GM23338 (cell line): ENCODE results near the gene THSD1. TPM values are rescaled to one million over a fixed set of nuclear protein-coding genes. Genes with fewer than 3 reads are reported as not detected.
A peak's percentile ranks its signal among the peaks of the same experiment; 100 is the strongest.

ENCODE experiments used
- ATAC-seq: fragments of 200-7000 bp; cut with Tn5 transposase; 3 replicates; pipeline ENCODE4 v1.9.1; 2020
- DNase-seq: peaks from one replicate; pipeline ENCODE4 v3.0.0-alpha.2; 2015; ENCODE audit warnings: low spot score
- H2AFZ ChIP-seq: fragments of 200-600 bp; sonication (generic); 2 replicates; pipeline ENCODE4 v1.8.0; 2016; ENCODE audit warnings: antibody characterized with exemption, mild to moderate bottlenecking, moderate library complexity
- H3F3A ChIP-seq: fragments of 200-600 bp; sonication (generic); replicated peaks from 2 replicates; pipeline ENCODE4 v1.8.0; 2017; ENCODE audit warnings: antibody characterized with exemption, mixed run types, low read depth
- H3K27ac ChIP-seq: fragments of 200-600 bp; sonication (generic); 2 replicates; pipeline ENCODE4 v1.6.1; 2016; ENCODE audit warnings: low read depth
- H3K27me3 ChIP-seq: fragments of 200-600 bp; sonication (generic); 2 replicates; pipeline ENCODE4 v1.8.0; 2016; ENCODE audit warnings: mild to moderate bottlenecking, mixed run types, moderate library complexity; ENCODE audit not compliant: insufficient read depth
- H3K36me3 ChIP-seq: fragments of 200-600 bp; sonication (generic); 2 replicates; pipeline ENCODE4 v1.8.0; 2016; ENCODE audit warnings: mild to moderate bottlenecking; ENCODE audit not compliant: insufficient read depth
- H3K4me1 ChIP-seq: fragments of 200-600 bp; sonication (generic); 2 replicates; pipeline ENCODE4 v1.8.0; 2016; ENCODE audit warnings: mild to moderate bottlenecking, moderate library complexity; ENCODE audit not compliant: insufficient read depth
- H3K4me2 ChIP-seq: fragments of 200-600 bp; sonication (generic); 2 replicates; pipeline ENCODE4 v1.7.1; 2017; ENCODE audit warnings: mixed run types
- H3K4me3 ChIP-seq: fragments of 200-600 bp; sonication (generic); 2 replicates; pipeline ENCODE4 v1.6.1; 2016; ENCODE audit warnings: mixed run types
- H3K79me2 ChIP-seq: fragments of 200-600 bp; sonication (generic); replicated peaks from 2 replicates; pipeline ENCODE4 v1.8.0; 2017; ENCODE audit warnings: mild to moderate bottlenecking; ENCODE audit not compliant: insufficient read depth
- H3K9me2 ChIP-seq: fragments of 200-600 bp; sonication (generic); 2 replicates; pipeline ENCODE4 v1.8.0; 2017; ENCODE audit not compliant: insufficient read depth
- H4K20me1 ChIP-seq: fragments of 200-600 bp; sonication (generic); replicated peaks from 2 replicates; pipeline ENCODE4 v1.8.0; 2017; ENCODE audit warnings: mild to moderate bottlenecking; ENCODE audit not compliant: insufficient read depth
- H3K27ac Mint-ChIP-seq: 2 replicates; pipeline ENCODE4 v1.8.0; 2020; ENCODE audit warnings: inconsistent platforms, mild to moderate bottlenecking, moderate library complexity, mixed read lengths
- H3K27me3 Mint-ChIP-seq: 3 replicates; pipeline ENCODE4 v1.8.0; 2022; ENCODE audit warnings: low read depth, mild to moderate bottlenecking, moderate library complexity, mixed read lengths, inconsistent platforms; ENCODE audit not compliant: insufficient read depth, poor library complexity
- H3K36me3 Mint-ChIP-seq: 3 replicates; pipeline ENCODE4 v1.8.0; 2021; ENCODE audit warnings: low read depth, mild to moderate bottlenecking, inconsistent platforms, moderate library complexity, mixed read lengths
- H3K4me1 Mint-ChIP-seq: 3 replicates; pipeline ENCODE4 v1.8.0; 2020; ENCODE audit warnings: mild to moderate bottlenecking, inconsistent platforms, mixed read lengths
- H3K4me3 Mint-ChIP-seq: 3 replicates; pipeline ENCODE4 v1.8.0; 2021; ENCODE audit warnings: moderate library complexity, mild to moderate bottlenecking, inconsistent platforms, mixed read lengths
- H3K9me3 Mint-ChIP-seq: 3 replicates; pipeline ENCODE4 v1.8.0; 2020; ENCODE audit warnings: moderate library complexity, mild to moderate bottlenecking, inconsistent platforms, mixed read lengths
- CREB1 ChIP-seq: fragments of 250-450 bp; sonication (Bioruptor Pico); IDR thresholded peaks from 2 replicates; pipeline ENCODE4 v1.5.0; 2020; ENCODE audit warnings: low read depth, mild to moderate bottlenecking, moderate library complexity
- ETS1 ChIP-seq: IDR thresholded peaks from 2 replicates; pipeline ENCODE4 v1.6.1; 2016; ENCODE audit warnings: antibody characterized with exemption
- EZH2phosphoT487 ChIP-seq: fragments of 200-600 bp; sonication (generic); IDR thresholded peaks from one replicate; pipeline ENCODE4 v1.8.1; 2018; ENCODE audit warnings: antibody characterized with exemption; ENCODE audit not compliant: unreplicated experiment
- POLR2AphosphoS5 ChIP-seq: IDR thresholded peaks from 2 replicates; pipeline ENCODE4 v1.6.1; 2016; ENCODE audit warnings: antibody characterized with exemption, low read depth
- ZNF114 ChIP-seq: fragments of 250-450 bp; sonication (Bioruptor Pico); IDR thresholded peaks from 2 replicates; pipeline ENCODE4 v1.5.0; 2020; ENCODE audit warnings: mild to moderate bottlenecking, moderate library complexity
- ZNF331 ChIP-seq: fragments of 250-450 bp; sonication (Bioruptor Pico); IDR thresholded peaks from 2 replicates; pipeline ENCODE4 v1.5.0; 2020; ENCODE audit warnings: low read depth, mild to moderate bottlenecking, moderate library complexity
- ZNF462 ChIP-seq: fragments of 250-450 bp; sonication (Bioruptor Pico); IDR thresholded peaks from 2 replicates; pipeline ENCODE4 v1.5.0; 2020; ENCODE audit warnings: mild to moderate bottlenecking, moderate library complexity
- polyA plus RNA-seq: library from polyadenylated mRNA; unstranded; fragments of >200 nt; fragmentation: Nextera tagmentation; extraction: Ambion mirVana; gene quantifications from 2 replicates; pipeline ENCODE4 v1.2.1, GENCODE V29; 2016
- total RNA-seq: library from RNA; depleted of rRNA; stranded (reverse); fragments of >200 nt; shearing (Covaris generic); gene quantifications from 2 replicates; pipeline ENCODE4 v1.2.3, GENCODE V29; 2014
- TF ChIP-seq, protein P1 (sequence below), 2 experiments: fragments of 200-600 bp in 1 of 2; sonication (generic) in 1 of 2; conservative IDR thresholded peaks; 2 replicates each; pipeline versions ENCODE4 v1.5.1 to v1.6.1; 2016 to 2017; ENCODE audit warnings: antibody characterized with exemption in 2 of 2, low read depth in 2 of 2, mild to moderate bottlenecking in 2 of 2, moderate library complexity in 1 of 2
- TF ChIP-seq, protein P2 (sequence below): IDR thresholded peaks from one replicate; pipeline ENCODE4 v1.6.1; 2018; ENCODE audit warnings: antibody characterized with exemption; ENCODE audit not compliant: unreplicated experiment

THSD1 gene
- total and polyA plus RNA-seq, 2 experiments from 2014 or later: 0.69 TPM; not detected in 1

DNA sequence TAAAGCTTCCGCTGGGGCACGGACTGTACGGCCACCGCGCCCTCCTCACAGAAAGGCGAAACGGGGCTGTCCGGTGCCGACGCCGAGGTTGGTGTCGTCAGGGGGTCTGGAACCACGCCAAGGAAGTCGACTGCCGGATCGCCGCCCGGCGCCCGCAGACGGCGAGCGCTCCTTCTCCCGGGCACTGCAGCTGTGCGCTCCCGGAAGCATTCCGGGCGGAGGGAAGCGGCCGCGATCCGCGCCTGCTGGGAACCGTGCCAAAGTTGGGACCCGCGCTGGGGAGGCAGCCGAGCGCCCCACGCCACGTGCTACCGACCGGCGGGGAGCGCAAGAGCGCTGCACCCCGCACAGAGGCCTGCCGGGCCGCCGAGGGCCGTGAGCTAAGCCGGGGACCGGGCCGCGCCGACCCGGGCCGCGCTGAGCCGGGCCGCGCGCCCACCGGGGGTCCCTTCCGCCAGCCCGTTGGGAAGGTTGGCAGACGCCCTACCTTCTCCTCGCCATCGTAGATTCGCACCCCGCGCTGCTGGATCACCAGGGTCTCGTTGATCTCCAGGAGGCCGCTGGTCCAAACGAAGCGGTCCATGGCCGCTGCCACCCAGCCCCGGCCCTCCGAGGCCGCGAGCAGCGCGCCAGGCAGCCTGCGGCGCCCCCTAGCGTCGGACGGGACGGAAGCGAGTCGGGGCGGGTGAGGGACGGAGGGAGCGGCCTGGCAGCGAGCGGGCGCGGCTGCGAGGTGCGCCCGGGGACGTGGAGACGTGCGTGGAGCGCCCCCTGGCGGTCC, 44.2 kb upstream of the THSD1 start, which contains the start of gene VPS36:
Gene VPS36 (minus strand): TSS at position 623 of the 781 bp plus-strand sequence. CDS start 40 bp downstream, at position 583.
- Mint-ChIP-seq H3K36me3 (no peaks in the 10 kb centered on the region), H3K4me1 (peaks cover 12% of the 10 kb centered on the region), H3K27me3 (peaks cover 5% of the 10 kb centered on the region), H3K4me3 (peak within 1 kb of the TSS; percentile 88), H3K9me3 (no peaks in the 10 kb centered on the region), H3K27ac (no peak within 1 kb of the TSS; the same call in 1 of the 2 replicates)
- Histone ChIP-seq H3K27ac (no peak within 1 kb of the TSS), H3K4me2 (peak within 1 kb of the TSS; percentile 79), H3K27me3 (no peaks in the 10 kb centered on the region), H3K4me1 (peaks cover 11% of the 10 kb centered on the region; the same call in 1 of the 2 replicates), H3K4me3 (peak within 1 kb of the TSS; percentile 74), H2AFZ (peak within 1 kb of the TSS; percentile 88), H3K79me2 (peaks cover 39% of the 10 kb centered on the region), H4K20me1 (peaks cover 15% of the 10 kb centered on the region; the same call in 1 of the 2 replicates), H3F3A (no peaks in the 10 kb centered on the region), H3K36me3 (no peaks in the 10 kb centered on the region), H3K9me2 (no peaks in the 10 kb centered on the region)
- peak; percentile 81 for ATAC-seq
- TF ChIP-seq CREB1 (CRISPR knock-in tag) (peak; percentile 66), ZNF331 (CRISPR knock-in tag) (no peak), ZNF114 (no peak), POLR2AphosphoS5 (peak; percentile 84), EZH2phosphoT487 (no peak), ZNF462 (CRISPR knock-in tag) (no peak), ETS1 (no peak; the same call in 1 of the 2 replicates)
- TF ChIP-seq, protein P1, sequence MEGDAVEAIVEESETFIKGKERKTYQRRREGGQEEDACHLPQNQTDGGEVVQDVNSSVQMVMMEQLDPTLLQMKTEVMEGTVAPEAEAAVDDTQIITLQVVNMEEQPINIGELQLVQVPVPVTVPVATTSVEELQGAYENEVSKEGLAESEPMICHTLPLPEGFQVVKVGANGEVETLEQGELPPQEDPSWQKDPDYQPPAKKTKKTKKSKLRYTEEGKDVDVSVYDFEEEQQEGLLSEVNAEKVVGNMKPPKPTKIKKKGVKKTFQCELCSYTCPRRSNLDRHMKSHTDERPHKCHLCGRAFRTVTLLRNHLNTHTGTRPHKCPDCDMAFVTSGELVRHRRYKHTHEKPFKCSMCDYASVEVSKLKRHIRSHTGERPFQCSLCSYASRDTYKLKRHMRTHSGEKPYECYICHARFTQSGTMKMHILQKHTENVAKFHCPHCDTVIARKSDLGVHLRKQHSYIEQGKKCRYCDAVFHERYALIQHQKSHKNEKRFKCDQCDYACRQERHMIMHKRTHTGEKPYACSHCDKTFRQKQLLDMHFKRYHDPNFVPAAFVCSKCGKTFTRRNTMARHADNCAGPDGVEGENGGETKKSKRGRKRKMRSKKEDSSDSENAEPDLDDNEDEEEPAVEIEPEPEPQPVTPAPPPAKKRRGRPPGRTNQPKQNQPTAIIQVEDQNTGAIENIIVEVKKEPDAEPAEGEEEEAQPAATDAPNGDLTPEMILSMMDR (conservative IDR thresholded peaks at IDR 0.05; ENCODE audit: low read depth in 2 of 2): peak; percentile 78 to 96
- TF ChIP-seq, protein P2, sequence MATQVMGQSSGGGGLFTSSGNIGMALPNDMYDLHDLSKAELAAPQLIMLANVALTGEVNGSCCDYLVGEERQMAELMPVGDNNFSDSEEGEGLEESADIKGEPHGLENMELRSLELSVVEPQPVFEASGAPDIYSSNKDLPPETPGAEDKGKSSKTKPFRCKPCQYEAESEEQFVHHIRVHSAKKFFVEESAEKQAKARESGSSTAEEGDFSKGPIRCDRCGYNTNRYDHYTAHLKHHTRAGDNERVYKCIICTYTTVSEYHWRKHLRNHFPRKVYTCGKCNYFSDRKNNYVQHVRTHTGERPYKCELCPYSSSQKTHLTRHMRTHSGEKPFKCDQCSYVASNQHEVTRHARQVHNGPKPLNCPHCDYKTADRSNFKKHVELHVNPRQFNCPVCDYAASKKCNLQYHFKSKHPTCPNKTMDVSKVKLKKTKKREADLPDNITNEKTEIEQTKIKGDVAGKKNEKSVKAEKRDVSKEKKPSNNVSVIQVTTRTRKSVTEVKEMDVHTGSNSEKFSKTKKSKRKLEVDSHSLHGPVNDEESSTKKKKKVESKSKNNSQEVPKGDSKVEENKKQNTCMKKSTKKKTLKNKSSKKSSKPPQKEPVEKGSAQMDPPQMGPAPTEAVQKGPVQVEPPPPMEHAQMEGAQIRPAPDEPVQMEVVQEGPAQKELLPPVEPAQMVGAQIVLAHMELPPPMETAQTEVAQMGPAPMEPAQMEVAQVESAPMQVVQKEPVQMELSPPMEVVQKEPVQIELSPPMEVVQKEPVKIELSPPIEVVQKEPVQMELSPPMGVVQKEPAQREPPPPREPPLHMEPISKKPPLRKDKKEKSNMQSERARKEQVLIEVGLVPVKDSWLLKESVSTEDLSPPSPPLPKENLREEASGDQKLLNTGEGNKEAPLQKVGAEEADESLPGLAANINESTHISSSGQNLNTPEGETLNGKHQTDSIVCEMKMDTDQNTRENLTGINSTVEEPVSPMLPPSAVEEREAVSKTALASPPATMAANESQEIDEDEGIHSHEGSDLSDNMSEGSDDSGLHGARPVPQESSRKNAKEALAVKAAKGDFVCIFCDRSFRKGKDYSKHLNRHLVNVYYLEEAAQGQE: no peak
- peak; percentile 97 for DNase-seq
